Activated CD8-positive, alpha-beta memory T cell treated with anti-CD3 and anti-CD28 coated beads for 4 hours (primary cell): ENCODE results near the gene SLC4A3.
"Not testable (repeated sequence)": the region's sequence is repeated elsewhere in the genome, so short reads cannot be mapped to it uniquely, and the experiment has no call there.

ENCODE experiments used
- DNase-seq, 2 donors: peaks; one replicate each; pipeline ENCODE4 v3.0.0-alpha.2; 2020; ENCODE audit warnings: low read depth in 2 of 2

SLC4A3 gene

GRCh38 chr2:219680958-219681693 lies 53.7 kb downstream of the SLC4A3 start:
- no peak for DNase-seq

GRCh38 chr2:219681694-219682300 lies 54.4 kb downstream of the SLC4A3 start:
- no peak for DNase-seq

- DNase-seq = not testable (repeated sequence)
Measured at GRCh38 chr2:219683474-219683873, 56.0 kb downstream of the SLC4A3 start.

- peak; percentile 13 to 21 for DNase-seq
Measured at GRCh38 chr2:219684721-219685689, 57.6 kb downstream of the SLC4A3 start.

- DNase-seq = no peak
Measured at GRCh38 chr2:219687272-219687671, 59.8 kb downstream of the SLC4A3 start.

GRCh38 chr2:219687882-219688559 lies 60.6 kb downstream of the SLC4A3 start:
- no peak for DNase-seq

GRCh38 chr2:219688560-219689445 lies 61.4 kb downstream of the SLC4A3 start:
- DNase-seq = no peak

- DNase-seq = peak in 1 of 2 donors; percentile 7
Measured at GRCh38 chr2:219689676-219690628, 62.5 kb downstream of the SLC4A3 start.

- DNase-seq = no peak
Measured at GRCh38 chr2:219691571-219691970, 64.1 kb downstream of the SLC4A3 start.
